ENCODE data around the gene SETD2. TPM values are rescaled to one million over a fixed set of nuclear protein-coding genes. Genes with fewer than 3 reads are reported as not detected.

The SETD2 gene
- total RNA-seq, 1 donor from 2014 or later, result 21.3 TPM

- no peak overlapping the region for H3K4me3 ChIP-seq (ENCODE audit: low read depth, low read length)
- TF ChIP-seq CTCF (conservative IDR thresholded peaks at IDR 0.05; ENCODE audit: low read depth, low read length), result no peak
- DNase-seq (ENCODE audit: low read depth), result no peak
Observed at GRCh38 chr3:47015151-47015550, 148.8 kb downstream of the SETD2 start.

- DNase-seq (ENCODE audit: low read depth), result no peak
- no peak for TF ChIP-seq CTCF (conservative IDR thresholded peaks at IDR 0.05; ENCODE audit: low read depth, low read length)
- H3K4me3 ChIP-seq (ENCODE audit: low read depth, low read length), result no peak overlapping the region
Observed at GRCh38 chr3:47014036-47014435, 149.9 kb downstream of the SETD2 start.

GRCh38 chr3:47013231-47013630 is 150.7 kb downstream of the SETD2 start:
- DNase-seq (ENCODE audit: low read depth), result no peak
- H3K4me3 ChIP-seq (ENCODE audit: low read depth, low read length), result no peak overlapping the region
- no peak for TF ChIP-seq CTCF (conservative IDR thresholded peaks at IDR 0.05; ENCODE audit: low read depth, low read length)

- DNase-seq (ENCODE audit: low read depth), result no peak
- no peak for TF ChIP-seq CTCF (conservative IDR thresholded peaks at IDR 0.05; ENCODE audit: low read depth, low read length)
- no peak overlapping the region for H3K4me3 ChIP-seq (ENCODE audit: low read depth, low read length)
Observed at GRCh38 chr3:47012342-47013230, 151.3 kb downstream of the SETD2 start.

GRCh38 chr3:47011371-47011770 is 152.5 kb downstream of the SETD2 start:
- no peak for DNase-seq (ENCODE audit: low read depth)
- TF ChIP-seq CTCF (conservative IDR thresholded peaks at IDR 0.05; ENCODE audit: low read depth, low read length), result no peak
- no peak overlapping the region for H3K4me3 ChIP-seq (ENCODE audit: low read depth, low read length)

- TF ChIP-seq CTCF (conservative IDR thresholded peaks at IDR 0.05; ENCODE audit: low read depth, low read length), result no peak
- no peak for DNase-seq (ENCODE audit: low read depth)
Observed at GRCh38 chr3:47010910-47011309, 153.0 kb downstream of the SETD2 start.

More at GRCh38 chr3:47010910-47011309, 153.0 kb downstream of the SETD2 start:
- no peak overlapping the region for H3K4me3 ChIP-seq (ENCODE audit: low read depth, low read length)
